Hematopoietic multipotent progenitor cell treated with erythropoietin and hydrocortisone succinate and interleukin-3 and kit ligand, for 4 days (in vitro differentiated cells): ENCODE results near the gene LRRC1.
A peak's percentile ranks its signal among the peaks of the same experiment; 100 is the strongest.
"Not testable (repeated sequence)": the region's sequence is repeated elsewhere in the genome, so short reads cannot be mapped to it uniquely, and the experiment has no call there.

ENCODE experiments used
- DNase-seq: peaks from one replicate; pipeline ENCODE4 v3.0.0-alpha.2; 2015

LRRC1 gene

GRCh38 chr6:53794720-53795339 lies at the start of gene LRRC1:
Gene LRRC1, plus strand, starts transcription at chr6:53795005. Its CDS starts 252 bp downstream, at chr6:53795257.
- peak; percentile 93 for DNase-seq

- DNase-seq, result no peak
Observed at GRCh38 chr6:53746442-53747103, 48.2 kb upstream of the LRRC1 start.

- peak; percentile 31 for DNase-seq
Observed at GRCh38 chr6:53750052-53750650, 44.7 kb upstream of the LRRC1 start.

- no peak for DNase-seq
Observed at GRCh38 chr6:53751417-53751816, 43.4 kb upstream of the LRRC1 start.

GRCh38 chr6:53752440-53752839 lies 42.4 kb upstream of the LRRC1 start:
- DNase-seq, result no peak

GRCh38 chr6:53752856-53753255 lies 41.9 kb upstream of the LRRC1 start:
- no peak for DNase-seq

- no peak for DNase-seq
Observed at GRCh38 chr6:53754330-53754729, 40.5 kb upstream of the LRRC1 start.

GRCh38 chr6:53756396-53756795 lies 38.4 kb upstream of the LRRC1 start:
- DNase-seq, result no peak

- no peak for DNase-seq
Observed at GRCh38 chr6:53758496-53758895, 36.3 kb upstream of the LRRC1 start.

GRCh38 chr6:53761036-53761435 lies 33.8 kb upstream of the LRRC1 start:
- DNase-seq, result no peak

- no peak for DNase-seq
Observed at GRCh38 chr6:53765270-53765669, 29.5 kb upstream of the LRRC1 start.

GRCh38 chr6:53766930-53767329 lies 27.9 kb upstream of the LRRC1 start:
- no peak for DNase-seq

- DNase-seq, result no peak
Observed at GRCh38 chr6:53767941-53768340, 26.9 kb upstream of the LRRC1 start.

- DNase-seq, result no peak
Observed at GRCh38 chr6:53768636-53769035, 26.2 kb upstream of the LRRC1 start.

- DNase-seq, result peak; percentile 19
Observed at GRCh38 chr6:53770780-53771249, 24.0 kb upstream of the LRRC1 start.

- DNase-seq, result no peak
Observed at GRCh38 chr6:53771785-53772624, 22.8 kb upstream of the LRRC1 start.

GRCh38 chr6:53773044-53773696 lies 21.6 kb upstream of the LRRC1 start:
- DNase-seq, result no peak

GRCh38 chr6:53776152-53776551 lies 18.7 kb upstream of the LRRC1 start:
- DNase-seq, result not testable (repeated sequence)

GRCh38 chr6:53784991-53785390 lies 9.8 kb upstream of the LRRC1 start:
- DNase-seq, result not testable (repeated sequence)

GRCh38 chr6:53786832-53787231 lies 8.0 kb upstream of the LRRC1 start:
- no peak for DNase-seq

GRCh38 chr6:53790886-53791285 lies 3.9 kb upstream of the LRRC1 start:
- DNase-seq, result no peak

GRCh38 chr6:53792016-53792415 lies 2.8 kb upstream of the LRRC1 start:
- DNase-seq, result no peak

GRCh38 chr6:53792973-53793317 lies 1.9 kb upstream of the LRRC1 start:
- DNase-seq, result no peak
